H1 (cell line): Measurements from ENCODE around the gene VWA5A. TPM values are rescaled to one million over a fixed set of nuclear protein-coding genes. Genes with fewer than 3 reads are reported as not detected.

Experiments used
- CTCF ChIA-PET: fragments of 300-600 bp; sonication (Branson Sonifier 250); formaldehyde crosslinking; loops from one replicate; lab custom pipeline; 2021; ENCODE audit not compliant: partially characterized antibody; lab: Charles Lee
- POLR2A ChIA-PET: fragments of 300-600 bp; sonication (Branson Sonifier 250); formaldehyde crosslinking; loops from one replicate; lab custom pipeline; 2021; ENCODE audit warnings: inconsistent platforms; ENCODE audit not compliant: partially characterized antibody; lab: Charles Lee
- DNase-seq, 2 experiments: peaks; one replicate each; pipeline versions ENCODE4 v3.0.0 to v3.0.0-alpha.2; 2010 to 2022; ENCODE audit warnings: low spot score in 2 of 2, low read depth in 1 of 2, mixed read lengths in 1 of 2
- FAIRE-seq: peaks from 2 replicates; lab custom pipeline; 2011; peaks lifted over from hg19 to GRCh38; lab: Jason Lieb, UNC
- H2AFZ ChIP-seq: 2 replicates; pipeline ENCODE4 v1.8.1; 2012; ENCODE audit warnings: low read length, inconsistent platforms
- H2AK5ac ChIP-seq: 2 replicates; pipeline ENCODE4 v1.6.1; 2013; ENCODE audit warnings: low read depth, low read length
- H2BK120ac ChIP-seq: replicated peaks from 2 replicates; pipeline ENCODE3; 2013; ENCODE audit warnings: low read depth, low read length, inconsistent platforms
- H2BK12ac ChIP-seq: 2 replicates; pipeline ENCODE4 v1.6.1; 2013; ENCODE audit warnings: low read depth, low read length
- H2BK15ac ChIP-seq: 2 replicates; pipeline ENCODE4 v1.6.1; 2013; ENCODE audit warnings: low read length
- H2BK20ac ChIP-seq: 2 replicates; pipeline ENCODE4 v1.6.1; 2013; ENCODE audit warnings: low read length
- H2BK5ac ChIP-seq: 2 replicates; pipeline ENCODE4 v1.6.1; 2013; ENCODE audit warnings: low read depth, low read length
- H3K14ac ChIP-seq: 2 replicates; pipeline ENCODE4 v1.6.1; 2013; ENCODE audit warnings: inconsistent platforms; ENCODE audit not compliant: insufficient read length
- H3K18ac ChIP-seq: 2 replicates; pipeline ENCODE4 v1.6.1; 2013; ENCODE audit warnings: low read length; ENCODE audit errors: extremely low read depth
- H3K23ac ChIP-seq: 2 replicates; pipeline ENCODE4 v1.6.1; 2013; ENCODE audit warnings: inconsistent platforms; ENCODE audit not compliant: insufficient read length
- H3K23me2 ChIP-seq: 2 replicates; pipeline ENCODE4 v1.6.1; 2013; ENCODE audit warnings: low read depth, low read length
- H3K27ac ChIP-seq: 2 replicates; pipeline ENCODE4 v1.6.1; 2011; ENCODE audit warnings: low read depth, low read length, inconsistent platforms
- H3K27me3 ChIP-seq, 4 experiments: replicated peaks in 1 of 4; 1 replicate in 1 of 4; 2 replicates in 3 of 4; pipeline versions ENCODE4 v1.6.1 to v1.8.1; 2011 to 2013; ENCODE audit warnings: low read length in 3 of 4, mild to moderate bottlenecking in 3 of 4, inconsistent platforms in 2 of 4, mixed read lengths in 2 of 4, moderate library complexity in 1 of 4; ENCODE audit not compliant: control insufficient read depth in 3 of 4, insufficient read depth in 3 of 4; ENCODE audit errors: extremely low read depth in 1 of 4
- H3K36me3 ChIP-seq, 4 experiments: 2 replicates each; pipeline versions ENCODE4 v1.6.1 to v1.8.1; 2011 to 2013; ENCODE audit warnings: mild to moderate bottlenecking in 4 of 4, low read length in 3 of 4, moderate library complexity in 2 of 4, control low read depth in 1 of 4, inconsistent platforms in 1 of 4; ENCODE audit not compliant: insufficient read depth in 4 of 4, control insufficient read depth in 2 of 4
- H3K4ac ChIP-seq: replicated peaks from 2 replicates; pipeline ENCODE3; 2013; ENCODE audit warnings: low read length, low read depth, mixed read lengths, inconsistent platforms; ENCODE audit not compliant: insufficient read length
- H3K4me1 ChIP-seq, 4 experiments: replicated peaks in 1 of 4; 1 replicate in 1 of 4; 2 replicates in 3 of 4; pipeline versions ENCODE4 v1.6.1 to v1.8.1; 2011 to 2013; ENCODE audit warnings: low read length in 3 of 4, inconsistent platforms in 2 of 4, mixed read lengths in 1 of 4; ENCODE audit not compliant: insufficient read depth in 4 of 4, control insufficient read depth in 3 of 4
- H3K4me2 ChIP-seq, 2 experiments: 2 replicates each; pipeline versions ENCODE4 v1.6.1 to v1.8.1; 2011 to 2013; ENCODE audit warnings: low read depth in 2 of 2, low read length in 2 of 2, control low read depth in 1 of 2, inconsistent platforms in 1 of 2, mild to moderate bottlenecking in 1 of 2; ENCODE audit not compliant: insufficient read depth in 1 of 2
- H3K4me3 ChIP-seq, 4 experiments: fragments of 200-600, 300-600 bp in 1 of 4; sonication (generic), shearing (Covaris generic), sonication (Bioruptor Twin) in 1 of 4; 2 replicates each; pipeline versions ENCODE4 v1.5.1 to v1.8.1; 2011 to 2016; ENCODE audit warnings: low read length in 4 of 4, low read depth in 3 of 4, control low read depth in 2 of 4, inconsistent platforms in 2 of 4, mild to moderate bottlenecking in 2 of 4, mixed read lengths in 1 of 4, moderate library complexity in 1 of 4; ENCODE audit not compliant: insufficient read depth in 2 of 4; ENCODE audit errors: extremely low read depth in 1 of 4
- H3K56ac ChIP-seq: replicated peaks from 2 replicates; pipeline ENCODE3; 2013; ENCODE audit warnings: low read depth, mild to moderate bottlenecking, mixed read lengths, low read length, inconsistent platforms; ENCODE audit not compliant: insufficient read length
- H3K79me1 ChIP-seq: 2 replicates; pipeline ENCODE4 v1.6.1; 2013; ENCODE audit warnings: low read depth, low read length, control low read depth
- H3K79me2 ChIP-seq, 2 experiments: 2 replicates each; pipeline versions ENCODE4 v1.6.1 to v1.8.1; 2012 to 2013; ENCODE audit warnings: low read length in 2 of 2, mild to moderate bottlenecking in 2 of 2, inconsistent platforms in 1 of 2; ENCODE audit not compliant: insufficient read depth in 2 of 2, control insufficient read depth in 1 of 2
- H3K9ac ChIP-seq, 4 experiments: replicated peaks in 1 of 4; 1 replicate in 1 of 4; 2 replicates in 3 of 4; pipeline versions ENCODE4 v1.6.1 to v1.8.1; 2011 to 2013; ENCODE audit warnings: low read depth in 3 of 4, low read length in 3 of 4, control low read depth in 2 of 4, mild to moderate bottlenecking in 2 of 4, moderate library complexity in 2 of 4, inconsistent platforms in 1 of 4; ENCODE audit errors: extremely low read depth in 1 of 4
- H3K9me3 ChIP-seq, 2 experiments: 2 replicates each; pipeline versions ENCODE4 v1.6.1 to v1.8.1; 2012 to 2013; ENCODE audit warnings: mild to moderate bottlenecking in 2 of 2, moderate library complexity in 2 of 2, control low read depth in 1 of 2, inconsistent platforms in 1 of 2, low read depth in 1 of 2, low read length in 1 of 2, mixed read lengths in 1 of 2; ENCODE audit not compliant: insufficient read depth in 2 of 2
- H4K20me1 ChIP-seq, 2 experiments: replicated peaks in 1 of 2; 2 replicates each; pipeline versions ENCODE3 to v1.8.1; 2011 to 2013; ENCODE audit warnings: inconsistent platforms in 2 of 2, low read length in 2 of 2, mild to moderate bottlenecking in 1 of 2; ENCODE audit not compliant: insufficient read depth in 2 of 2, control insufficient read depth in 1 of 2
- H4K5ac ChIP-seq: 2 replicates; pipeline ENCODE4 v1.6.1; 2013; ENCODE audit warnings: low read length, low read depth, mixed read lengths, inconsistent platforms; ENCODE audit not compliant: insufficient read length
- H4K8ac ChIP-seq: 2 replicates; pipeline ENCODE4 v1.8.0; 2013; ENCODE audit warnings: mild to moderate bottlenecking, moderate library complexity, low read length, inconsistent platforms; ENCODE audit not compliant: insufficient read depth; ENCODE audit errors: extremely low read depth
- H4K91ac ChIP-seq: replicated peaks from 2 replicates; pipeline ENCODE3; 2013; ENCODE audit warnings: low read length, mixed read lengths, inconsistent platforms; ENCODE audit not compliant: insufficient read length
- ASH2L ChIP-seq: fragments of 200-600, 300-600 bp; sonication (generic); IDR thresholded peaks from one replicate; pipeline ENCODE4 v1.7.1; 2017; ENCODE audit warnings: low read length
- BRCA1 ChIP-seq: IDR thresholded peaks from 2 replicates; pipeline ENCODE4 v1.6.1; 2012; ENCODE audit warnings: low read depth, low read length, improper control_type of control experiment
- CBX8 ChIP-seq: fragments of 300-800, 300-1000 bp; sonication (generic); IDR thresholded peaks from 2 replicates; pipeline ENCODE4 v1.7.1; 2016; ENCODE audit warnings: low read depth, low read length, borderline replicate concordance
- CHD1 ChIP-seq: IDR thresholded peaks from 2 replicates; pipeline ENCODE4 v1.6.1; 2012; ENCODE audit warnings: low read depth, low read length, improper control_type of control experiment
- HDAC2 ChIP-seq, 2 experiments: fragments of 300-600 bp in 1 of 2; sonication (generic) in 1 of 2; IDR thresholded peaks; 2 replicates each; pipeline ENCODE4 v1.6.1; 2011 to 2012; ENCODE audit warnings: low read depth in 2 of 2, low read length in 2 of 2, mild to moderate bottlenecking in 2 of 2, moderate library complexity in 2 of 2, borderline replicate concordance in 1 of 2, inconsistent platforms in 1 of 2
- KDM5A ChIP-seq: fragments of 200-600 bp; IDR thresholded peaks from 2 replicates; pipeline ENCODE4 v1.7.1; 2012; ENCODE audit warnings: mild to moderate bottlenecking, low read length, inconsistent platforms, mixed read lengths
- POLR2AphosphoS5 ChIP-seq: IDR thresholded peaks from 2 replicates; pipeline ENCODE4 v1.6.1; 2011; ENCODE audit warnings: low read depth, low read length
- RFX5 ChIP-seq: IDR thresholded peaks from 2 replicates; pipeline ENCODE4 v1.6.1; 2011; ENCODE audit warnings: low read depth, low read length, improper control_type of control experiment, borderline replicate concordance
- RNF2 ChIP-seq: fragments of 200-900, 300-1000 bp; sonication (generic); IDR thresholded peaks from 2 replicates; pipeline ENCODE4 v1.7.1; 2016; ENCODE audit warnings: borderline replicate concordance, low read depth, mild to moderate bottlenecking, antibody characterized with exemption, low read length; ENCODE audit not compliant: poor library complexity, severe bottlenecking; ENCODE audit errors: missing control alignments
- SAP30 ChIP-seq: fragments of 300-600 bp; sonication (generic); IDR thresholded peaks from 2 replicates; pipeline ENCODE4 v1.7.1; 2012; ENCODE audit warnings: low read length, moderate library complexity, mild to moderate bottlenecking, inconsistent platforms; ENCODE audit not compliant: insufficient read depth, insufficient replicate concordance
- SP2 ChIP-seq: IDR thresholded peaks from 2 replicates; pipeline ENCODE4 v1.6.1; 2012; ENCODE audit warnings: mild to moderate bottlenecking, low read length, inconsistent platforms
- TBP ChIP-seq: IDR thresholded peaks from 2 replicates; pipeline ENCODE4 v1.6.1; 2011; ENCODE audit warnings: low read depth, low read length, improper control_type of control experiment
- TEAD4 ChIP-seq: IDR thresholded peaks from 2 replicates; pipeline ENCODE4 v1.6.1; 2012; ENCODE audit warnings: low read depth, low read length, inconsistent platforms, mixed read lengths
- WGBS, 2 experiments: shearing (Covaris generic) in 1 of 2; methylation state at CpG; one replicate each; pipeline versions ENCODE4 v1.1.6 to v1.1.7; 2013 to 2015; ENCODE audit warnings: low lambda C conversion rate in 2 of 2, mixed read lengths in 2 of 2, inconsistent platforms in 1 of 2, low coverage in 1 of 2, missing lambda C conversion rate in 1 of 2; ENCODE audit not compliant: insufficient replicate concordance in 2 of 2, insufficient coverage in 1 of 2, insufficient read length in 1 of 2; ENCODE audit errors: extremely low coverage in 1 of 2, missing lambda C conversion rate in 1 of 2; 5-methylcytosine and 5-hydroxymethylcytosine counted together
- polyA plus RNA-seq, 7 experiments: library from polyadenylated mRNA; depleted of rRNA in 3 of 7; stranded (reverse) in 5 of 7; unstranded in 2 of 7; fragments of >200 nt in 5 of 7; fragments of 200-250 nt in 2 of 7; gene quantifications; 1 replicate in 5 of 7; 2 replicates in 1 of 7; 4 replicates in 1 of 7; pipeline versions ENCODE4 v1.2.1 to v1.2.3, GENCODE V29; 2011 to 2013; ENCODE audit warnings: missing spikeins in 2 of 7, mixed read lengths in 2 of 7
- total RNA-seq: library from RNA; stranded (reverse); fragmentation: NEBNext Ultra II Directional; extraction: Animal tissue kit (Norgen Biotek cat#: 25700); gene quantifications from 2 replicates; pipeline ENCODE4 v1.2.1, GENCODE V29; 2021
- TF ChIP-seq, protein P1 (sequence below): IDR thresholded peaks from 2 replicates; pipeline ENCODE4 v1.6.1; 2011; ENCODE audit warnings: low read depth, mild to moderate bottlenecking, low read length; ENCODE audit not compliant: insufficient read depth

VWA5A gene
- total and polyA plus RNA-seq, 2 of the 8 experiments (the other 6 are each of a cell fraction or from before 2014, with no cell fraction given), result 12.5 to 20.4 TPM

DNA sequence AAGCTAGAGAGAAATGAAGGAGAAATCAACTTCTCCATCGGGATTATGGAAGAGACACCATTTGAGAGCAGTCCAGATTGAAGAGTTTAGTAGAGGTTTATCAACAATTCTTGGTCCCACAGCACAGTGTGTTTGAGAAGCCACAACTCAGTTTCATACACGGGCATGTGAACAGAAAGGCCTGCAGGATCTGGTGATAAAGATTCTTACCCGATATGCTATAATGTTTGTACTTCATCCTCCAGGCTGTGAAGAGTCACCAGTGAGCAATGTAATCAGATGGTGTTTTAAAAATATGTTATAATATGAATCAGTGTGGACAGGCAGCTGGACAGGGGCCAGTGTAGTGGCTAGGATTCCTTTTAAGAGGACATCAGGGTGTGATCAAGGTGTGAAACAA is 29.7 kb upstream of the VWA5A start:
- Histone ChIP-seq H3K18ac (no peak overlapping the region), H3K4me3 (no peak overlapping the region), H3K27ac (no peak overlapping the region), H3K79me1 (no peaks in the 10 kb centered on the region), H3K23me2 (no peaks in the 10 kb centered on the region; the same call in 1 of the 2 replicates), H3K14ac (no peak overlapping the region), H3K56ac (no peak overlapping the region), H3K23ac (no peak overlapping the region), H2BK12ac (no peak overlapping the region), H3K4me1 (peaks cover 0 to 2% (median 0%) of the 10 kb centered on the region in 4 experiments; a peak in 1 of 7 replicates), H4K8ac (no peak overlapping the region), H2AFZ (0 out of 2 replicates have a peak overlapping the region, but pooled peaks have one; percentile 54), H4K5ac (no peak overlapping the region), H3K27me3 (no peaks in the 10 kb centered on the region), H3K36me3 (no peaks in the 10 kb centered on the region), H4K91ac (no peak overlapping the region), H3K9me3 (no peaks in the 10 kb centered on the region), H2BK15ac (no peak overlapping the region), H2BK20ac (no peak overlapping the region), H3K79me2 (no peaks in the 10 kb centered on the region), H2BK5ac (no peak overlapping the region), H4K20me1 (no peaks in the 10 kb centered on the region), H3K4ac (no peak overlapping the region), H3K4me2 (no peak overlapping the region), H2BK120ac (no peak overlapping the region), H2AK5ac (no peak overlapping the region), H3K9ac (no peak overlapping the region)
- 85% methylated on average over 3 of the region's 3 CpGs; no CpG with 5 or more reads in 1 of the 2 experiments for WGBS, 2 experiments
- TF ChIP-seq RFX5 (no peak), CBX8 (no peak), POLR2AphosphoS5 (no peak), TEAD4 (no peak), KDM5A (no peak), ASH2L (no peak), SP2 (no peak), TBP (no peak), HDAC2 (IDR thresholded peaks at IDR 0.05; ENCODE audit: borderline replicate concordance in 1 of 2, low read depth in 2 of 2, low read length in 2 of 2) (no peak), BRCA1 (no peak), SAP30 (no peak), RNF2 (no peak), CHD1 (no peak)
- TF ChIP-seq, protein P1, sequence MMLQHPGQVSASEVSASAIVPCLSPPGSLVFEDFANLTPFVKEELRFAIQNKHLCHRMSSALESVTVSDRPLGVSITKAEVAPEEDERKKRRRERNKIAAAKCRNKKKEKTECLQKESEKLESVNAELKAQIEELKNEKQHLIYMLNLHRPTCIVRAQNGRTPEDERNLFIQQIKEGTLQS, result no peak
- DNase-seq, result no peak
- no peak for FAIRE-seq
- CTCF ChIA-PET, result interaction anchor here (1.0 kb wide), 1 partner anchor 56 kb away, joined by 3 read pairs; no protein-coding TSS in a partner anchor
- POLR2A ChIA-PET, result no interaction called here
